GM21619 (cell line): ENCODE results near the gene HDDC2.

Experiments
- ATAC-seq: cut with Tn5 transposase; IDR thresholded peaks from one replicate; pipeline ENCODE4 v1.9.1; 2021; ENCODE audit not compliant: unreplicated experiment

The HDDC2 gene

DNA sequence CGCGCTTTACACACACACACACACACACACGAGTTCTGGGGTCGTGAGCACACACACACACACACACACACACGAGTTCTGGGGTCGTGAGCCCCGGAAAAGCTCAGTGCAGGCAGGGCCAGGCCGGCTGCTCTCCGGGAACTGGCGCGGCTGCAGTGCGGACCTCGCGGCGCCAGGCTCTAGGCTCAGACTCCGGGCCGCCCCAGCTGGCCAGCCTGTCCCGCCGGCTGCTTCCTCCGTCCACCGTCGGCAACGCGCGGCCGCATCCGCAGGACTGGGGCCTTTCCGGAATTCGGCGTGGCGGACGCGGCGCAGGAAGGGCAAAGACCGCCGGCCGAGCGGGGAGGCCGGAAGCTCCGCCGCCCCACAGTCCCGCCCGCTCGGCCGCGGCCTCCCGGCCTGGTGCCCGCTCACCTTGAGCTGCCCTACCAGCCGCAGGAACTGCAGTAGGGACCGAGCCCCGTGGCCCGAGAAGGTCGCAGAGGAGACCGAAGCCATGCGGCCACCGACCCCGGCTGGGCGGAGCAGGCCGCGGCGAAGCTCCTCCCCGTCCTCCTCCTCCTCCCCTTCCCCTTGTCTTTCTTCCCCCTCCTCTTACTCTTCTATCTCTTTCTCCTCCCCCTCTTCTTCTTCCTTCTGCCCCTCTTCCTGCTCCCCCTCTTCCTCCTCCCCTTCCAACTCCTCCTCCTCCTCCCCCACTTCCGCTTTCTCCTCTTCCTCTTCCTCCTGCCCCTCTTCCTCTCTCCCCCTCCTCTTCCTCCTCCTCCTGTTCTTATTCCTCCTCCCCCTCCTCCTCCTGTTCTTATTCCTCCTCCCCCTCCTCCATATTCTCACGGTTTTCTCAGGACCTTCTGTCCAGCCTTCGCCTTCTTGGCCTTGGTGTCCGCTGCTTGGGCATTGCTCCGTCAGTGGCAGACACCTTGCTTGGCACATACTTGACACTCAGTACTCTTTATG lies at the start of gene HDDC2:
Gene HDDC2 (minus strand): TSS at position 533 of the 957 bp plus-strand sequence. CDS start 35 bp downstream, at position 498.
- ATAC-seq: peak; percentile 87

- ATAC-seq: peak; percentile 86
Measured at GRCh38 chr6:125346926-125347563, 45.3 kb upstream of the HDDC2 start.

DNA sequence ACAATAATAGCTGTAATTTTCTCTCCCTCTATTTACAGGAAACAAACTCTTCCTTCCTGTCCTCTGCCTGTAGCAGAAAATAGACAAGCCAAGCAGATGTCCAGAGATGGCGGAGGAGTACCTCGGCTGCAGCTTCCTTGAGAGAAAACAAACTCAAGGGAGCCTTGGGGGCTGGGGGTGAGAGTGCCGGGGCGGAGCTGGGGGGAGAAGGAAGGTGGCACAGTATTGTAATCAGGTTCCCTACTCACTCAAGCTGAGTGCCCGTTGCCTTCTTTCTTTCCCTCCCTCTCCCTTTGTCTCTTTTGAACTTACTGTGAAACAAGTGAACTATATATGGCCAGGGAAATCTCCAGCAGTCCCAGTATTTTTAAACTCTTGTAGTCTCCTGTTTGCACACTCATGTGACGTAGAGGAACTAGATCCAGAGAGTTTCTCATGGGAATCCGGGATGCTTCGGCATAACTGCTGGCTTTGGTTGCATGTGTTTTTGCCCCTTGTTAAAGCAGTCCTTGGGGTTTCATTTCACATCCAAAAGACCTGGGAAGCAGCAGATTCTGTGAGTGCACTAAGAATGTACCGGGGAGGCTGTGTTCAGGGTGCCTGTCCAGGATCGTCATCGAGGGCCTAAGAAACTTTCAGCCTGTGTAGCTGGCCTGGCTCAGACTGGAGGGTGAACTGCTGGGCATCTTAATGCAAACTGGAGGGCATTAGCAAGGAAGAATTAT lies 44.6 kb upstream of the HDDC2 start:
- ATAC-seq: peak; percentile 51

- ATAC-seq: no peak
Measured at GRCh38 chr6:125341460-125341859, 39.7 kb upstream of the HDDC2 start.

DNA sequence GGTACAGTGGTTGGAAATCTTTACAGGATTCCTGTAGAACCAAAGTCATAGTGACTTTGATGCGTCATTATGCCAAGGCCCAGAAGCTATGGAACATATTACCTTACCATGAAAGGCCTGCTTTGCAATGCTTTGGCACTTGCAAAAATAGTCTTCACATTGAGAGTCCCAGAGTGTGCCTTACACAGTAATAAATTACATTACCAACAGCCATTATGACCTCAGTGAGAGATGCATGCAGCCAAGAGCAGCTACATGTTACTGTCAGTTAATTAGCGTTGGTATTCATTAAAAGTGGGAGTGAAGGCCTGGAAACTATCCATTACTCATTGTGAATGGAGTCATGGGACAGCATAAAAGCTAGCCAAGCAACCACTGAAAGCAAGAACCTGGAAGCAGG lies 39.2 kb upstream of the HDDC2 start:
- ATAC-seq: no peak

GRCh38 chr6:125340175-125340835 lies 38.5 kb upstream of the HDDC2 start:
- no peak for ATAC-seq

DNA sequence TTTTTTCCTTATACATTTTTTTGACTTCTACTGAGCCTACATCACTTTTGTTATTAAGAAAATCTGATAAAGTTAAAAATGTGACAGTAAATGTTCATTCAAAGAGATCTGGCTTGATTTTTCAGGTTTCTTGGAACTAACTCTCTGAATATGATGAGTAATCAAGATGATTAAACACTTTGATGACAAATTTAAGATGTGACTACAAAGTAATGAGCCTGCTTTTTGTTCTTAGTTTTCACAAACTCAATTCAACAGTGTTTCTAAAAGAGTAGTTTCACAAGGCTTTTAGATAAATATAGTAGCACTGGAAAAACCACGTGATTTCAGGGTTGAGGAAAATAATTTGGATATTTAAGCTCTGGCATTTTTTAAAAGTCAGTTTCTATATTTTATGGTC lies 37.9 kb upstream of the HDDC2 start:
- ATAC-seq: no peak

DNA sequence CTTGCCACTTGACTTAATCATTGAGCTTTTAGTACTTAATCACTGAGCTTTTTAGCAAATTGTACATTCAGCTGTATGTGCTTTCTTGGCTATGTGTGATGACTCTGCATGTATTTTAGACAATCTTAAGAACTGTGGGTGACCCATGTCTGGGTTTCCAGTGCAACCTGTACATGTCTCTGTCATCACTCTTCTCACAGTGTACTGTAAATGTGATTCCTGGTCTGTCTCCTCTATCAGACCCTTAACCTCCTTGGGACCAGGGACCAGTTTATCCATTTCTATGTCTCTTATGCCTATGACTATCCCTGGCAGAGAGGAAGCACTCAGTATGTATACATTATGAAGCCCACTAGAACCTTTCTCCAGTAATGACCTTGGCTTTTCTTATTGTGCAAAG lies 36.6 kb upstream of the HDDC2 start:
- no peak for ATAC-seq

DNA sequence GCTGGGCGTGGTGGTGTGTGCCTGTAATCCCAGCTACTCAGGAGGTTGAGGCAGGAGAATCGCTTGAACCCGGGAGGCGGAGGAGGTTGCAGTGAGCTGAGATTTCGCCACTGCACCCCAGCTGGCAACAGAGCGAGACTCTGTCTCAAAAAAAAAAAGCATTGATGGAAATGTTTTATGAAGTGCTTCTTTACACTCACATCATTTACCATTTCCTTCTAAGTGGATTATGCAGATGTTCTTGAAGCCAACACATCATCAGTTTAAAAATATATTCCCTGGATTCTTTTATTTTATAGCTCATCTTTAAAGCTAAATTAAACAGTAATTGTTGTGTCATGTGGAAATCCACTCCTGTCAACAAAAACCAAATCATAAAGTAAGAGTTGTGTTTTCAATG lies 35.9 kb upstream of the HDDC2 start:
- no peak for ATAC-seq

GRCh38 chr6:125332664-125333063 lies 30.9 kb upstream of the HDDC2 start:
- no peak for ATAC-seq

DNA sequence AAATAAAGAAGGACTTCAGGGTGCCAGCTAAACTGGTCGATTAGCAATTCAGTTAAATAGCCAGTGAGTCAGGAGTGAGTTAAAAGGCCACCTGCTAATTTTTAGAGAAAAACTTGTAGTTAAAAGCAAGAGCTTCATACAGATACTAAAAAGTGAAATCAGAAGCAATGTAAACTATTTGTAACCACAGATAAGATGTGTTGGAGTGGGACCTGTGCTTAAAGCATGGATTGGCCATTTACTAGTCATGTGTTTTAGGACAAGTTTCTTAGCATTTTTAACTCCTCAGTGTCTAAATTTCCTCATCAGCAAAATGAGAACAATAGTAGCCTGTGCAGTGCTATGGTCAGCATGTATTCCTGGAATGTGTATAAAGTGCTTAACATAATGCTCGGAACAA lies 23.8 kb upstream of the HDDC2 start:
- ATAC-seq: no peak

DNA sequence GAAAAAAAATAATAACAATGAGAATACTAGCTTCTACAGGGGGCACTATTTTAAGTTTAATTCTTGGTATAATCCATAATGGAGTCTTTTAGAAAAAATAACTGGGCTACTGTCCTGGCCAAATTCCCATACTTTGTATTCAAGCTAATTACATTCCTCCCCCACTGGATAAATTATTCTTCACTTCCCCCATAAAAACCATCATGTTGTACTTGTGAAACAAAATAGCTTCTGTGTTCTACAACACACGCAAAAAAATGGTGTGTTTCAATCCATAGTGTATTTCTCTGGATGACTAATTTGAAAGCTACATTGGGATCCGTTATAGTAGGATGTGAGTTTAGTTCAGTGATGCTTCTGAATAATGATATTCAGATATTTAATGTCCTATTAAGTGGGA lies 21.6 kb upstream of the HDDC2 start:
- ATAC-seq: no peak

GRCh38 chr6:125316621-125317020 lies 14.9 kb upstream of the HDDC2 start:
- ATAC-seq: no peak

- ATAC-seq: no peak
Measured at GRCh38 chr6:125315548-125315947, 13.8 kb upstream of the HDDC2 start.

DNA sequence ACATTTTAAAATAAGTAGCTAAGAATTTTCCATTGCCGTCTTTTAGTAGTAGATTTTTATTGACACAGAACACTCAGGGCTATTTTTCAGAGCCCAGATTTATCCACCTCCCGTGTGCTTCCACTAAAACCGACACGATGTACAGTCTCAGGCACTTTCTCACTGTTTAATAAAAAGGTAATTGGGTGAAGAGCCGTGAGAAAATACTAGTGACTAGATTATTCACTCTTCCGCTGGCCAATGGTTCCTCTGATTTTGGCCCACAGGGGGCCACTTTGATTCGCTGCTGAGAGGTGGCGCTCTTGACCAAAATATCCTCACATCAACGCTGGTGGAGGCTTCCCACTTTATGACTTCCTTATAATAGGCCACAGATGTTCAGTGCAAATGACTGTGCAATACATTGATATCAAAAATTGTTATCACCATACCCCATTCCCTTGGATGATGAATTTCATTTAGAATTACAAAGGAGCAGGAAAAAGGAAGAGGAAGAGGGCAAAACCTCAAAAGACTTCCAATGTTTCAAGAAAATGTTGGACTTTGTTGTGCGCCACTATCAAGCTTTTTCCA lies 12.3 kb upstream of the HDDC2 start:
- peak; percentile 97 for ATAC-seq

DNA sequence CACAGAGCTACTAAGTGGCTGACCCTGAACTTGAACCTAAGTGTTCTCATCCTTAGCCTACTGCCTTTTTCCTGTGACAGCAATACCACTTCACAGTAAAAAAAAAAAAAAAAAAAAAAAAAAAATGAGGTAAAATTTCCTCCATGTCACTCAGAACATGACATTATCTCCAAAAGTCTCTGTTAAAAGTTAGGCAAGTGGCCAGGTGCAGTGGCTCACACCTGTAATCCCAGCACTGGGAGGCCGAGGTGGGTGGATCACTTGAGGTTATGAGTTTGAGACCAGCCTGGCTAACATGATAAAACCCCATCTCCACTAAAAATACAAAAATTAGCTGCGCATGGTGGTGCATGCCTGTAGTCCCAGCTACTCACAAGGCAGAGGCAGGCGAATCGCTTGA lies 11.2 kb upstream of the HDDC2 start:
- ATAC-seq: no peak

DNA sequence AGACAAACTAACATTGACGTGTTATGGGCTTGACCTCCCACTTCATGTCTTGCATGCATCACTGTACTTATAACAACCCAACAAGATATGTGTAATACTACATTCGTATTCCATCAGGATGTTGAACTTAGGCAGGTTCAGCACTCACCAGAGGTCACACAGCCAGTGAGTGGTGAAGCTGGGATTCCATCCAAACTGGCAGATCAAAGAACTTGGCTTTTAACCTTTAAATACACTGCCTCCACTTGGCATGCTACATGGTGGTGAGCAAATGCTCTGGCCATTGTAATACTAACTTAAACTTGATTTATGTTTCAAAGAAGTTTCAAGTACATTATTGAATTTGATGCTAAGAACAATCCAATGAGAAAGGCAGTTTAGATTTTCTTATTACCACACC lies 10.7 kb upstream of the HDDC2 start:
- ATAC-seq: no peak

DNA sequence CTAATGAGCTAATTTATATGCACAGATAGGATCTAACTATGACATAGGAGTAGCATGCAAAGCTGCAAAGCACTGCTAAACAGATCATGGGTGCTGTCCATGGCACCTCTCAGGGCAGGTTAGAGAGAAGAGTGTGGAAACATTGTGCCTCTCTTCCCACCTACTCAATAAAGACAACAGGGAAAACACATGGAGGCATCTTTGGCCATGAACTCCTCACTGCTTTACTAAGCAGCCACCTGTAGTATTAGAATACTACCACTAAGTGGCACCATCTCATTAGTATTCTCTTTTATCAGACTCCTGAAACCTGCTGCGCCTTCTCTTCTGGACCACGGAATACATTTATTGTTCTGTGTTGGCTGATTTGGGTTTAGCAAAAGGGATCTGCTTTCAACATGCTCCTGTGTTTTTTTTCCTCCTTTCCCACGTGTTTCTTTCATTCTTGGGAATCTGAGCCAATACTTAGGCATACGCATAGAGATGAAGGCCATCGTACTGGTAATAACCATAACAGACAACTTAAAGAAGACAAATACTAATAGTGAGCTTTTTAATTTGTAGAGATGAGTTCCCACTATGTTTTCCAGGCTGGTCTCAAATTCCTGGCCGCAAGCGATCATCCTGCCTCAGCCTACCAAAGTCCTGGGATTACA lies 9.4 kb upstream of the HDDC2 start:
- ATAC-seq: peak; percentile 79

DNA sequence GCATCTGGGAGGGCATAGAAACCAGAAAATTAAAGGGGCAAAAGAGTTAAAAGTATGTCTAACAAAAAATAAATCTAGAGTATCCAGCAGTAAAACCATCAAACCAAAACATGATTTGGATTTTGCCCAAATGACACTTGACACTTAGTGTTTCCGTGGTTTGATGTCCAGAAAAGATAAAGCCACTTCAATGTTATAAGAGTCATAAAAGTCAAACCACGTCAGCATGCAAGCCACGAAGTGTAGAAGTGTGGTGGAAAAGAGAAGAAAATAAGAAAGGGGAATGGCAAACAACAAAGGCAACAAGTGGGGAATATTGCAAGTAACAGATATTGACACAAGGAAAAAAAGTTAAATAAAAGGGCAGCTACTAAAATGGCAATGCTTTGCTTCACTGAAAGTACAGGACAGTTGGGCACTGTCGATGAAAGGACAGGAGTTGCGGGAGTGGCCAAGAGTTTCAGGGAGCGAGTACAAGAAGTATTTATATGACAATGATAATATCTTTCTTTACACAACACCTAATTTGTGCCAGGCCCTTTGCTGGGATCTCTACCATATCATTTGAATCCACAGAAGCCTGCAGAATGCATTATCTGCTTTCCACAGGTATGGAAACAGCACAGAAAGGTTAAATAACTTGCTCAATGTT lies 6.3 kb upstream of the HDDC2 start:
- no peak for ATAC-seq
